Gastroesophageal sphincter (tissue), 3 donors: Measurements from ENCODE around the gene KITLG.
A peak's percentile ranks its signal among the peaks of the same experiment; 100 is the strongest.

Source experiments
- POLR2AphosphoS5 ChIP-seq: sonication (generic); formaldehyde crosslinking; IDR thresholded peaks from one replicate; pipeline ENCODE4 v1.6.1; 2017; ENCODE audit warnings: antibody characterized with exemption
- TF ChIP-seq, protein P1 (sequence below), 4 experiments: fragments of 200-600 bp in 2 of 4; fragments of 450-650 bp in 2 of 4; sonication (generic) in 1 of 4; IDR thresholded peaks; one replicate each; pipeline ENCODE4 v1.5.1; 2017 to 2019; ENCODE audit warnings: antibody characterized with exemption in 4 of 4, mild to moderate bottlenecking in 2 of 4, moderate library complexity in 2 of 4

DNA sequence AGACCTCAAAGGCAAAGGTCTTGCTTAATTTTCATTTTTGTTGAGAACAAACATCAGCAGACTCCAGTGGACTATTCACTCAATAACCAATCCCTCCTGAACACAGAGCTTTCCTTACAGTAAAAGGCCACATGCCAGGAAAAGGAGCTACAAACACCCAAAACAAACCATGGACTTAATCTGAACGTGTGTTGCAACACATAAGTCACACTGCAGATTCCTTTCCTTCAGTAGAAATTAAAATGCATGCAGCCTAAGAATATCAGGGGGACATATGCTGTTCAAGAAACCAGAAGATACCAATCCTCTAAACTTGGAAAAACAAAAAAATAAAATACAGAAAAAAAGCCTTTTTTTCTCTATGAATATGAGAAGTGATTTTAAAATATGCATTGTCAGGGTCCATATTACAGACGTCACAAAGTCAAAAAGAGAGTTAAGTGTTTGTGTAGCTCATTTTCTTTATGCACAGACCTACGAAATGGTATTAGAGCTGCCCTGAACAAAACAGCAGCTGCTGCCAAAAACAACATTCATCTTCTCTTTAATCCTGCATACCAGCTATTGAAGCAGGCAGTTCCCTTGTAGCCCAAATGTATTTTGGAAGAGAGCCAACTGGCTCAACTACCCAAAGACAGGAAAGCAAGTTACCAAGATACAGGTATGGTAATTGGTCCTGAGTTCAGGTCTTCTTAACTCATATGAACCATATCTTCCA is 26.2 kb downstream of the KITLG start:
- TF ChIP-seq, protein P1, sequence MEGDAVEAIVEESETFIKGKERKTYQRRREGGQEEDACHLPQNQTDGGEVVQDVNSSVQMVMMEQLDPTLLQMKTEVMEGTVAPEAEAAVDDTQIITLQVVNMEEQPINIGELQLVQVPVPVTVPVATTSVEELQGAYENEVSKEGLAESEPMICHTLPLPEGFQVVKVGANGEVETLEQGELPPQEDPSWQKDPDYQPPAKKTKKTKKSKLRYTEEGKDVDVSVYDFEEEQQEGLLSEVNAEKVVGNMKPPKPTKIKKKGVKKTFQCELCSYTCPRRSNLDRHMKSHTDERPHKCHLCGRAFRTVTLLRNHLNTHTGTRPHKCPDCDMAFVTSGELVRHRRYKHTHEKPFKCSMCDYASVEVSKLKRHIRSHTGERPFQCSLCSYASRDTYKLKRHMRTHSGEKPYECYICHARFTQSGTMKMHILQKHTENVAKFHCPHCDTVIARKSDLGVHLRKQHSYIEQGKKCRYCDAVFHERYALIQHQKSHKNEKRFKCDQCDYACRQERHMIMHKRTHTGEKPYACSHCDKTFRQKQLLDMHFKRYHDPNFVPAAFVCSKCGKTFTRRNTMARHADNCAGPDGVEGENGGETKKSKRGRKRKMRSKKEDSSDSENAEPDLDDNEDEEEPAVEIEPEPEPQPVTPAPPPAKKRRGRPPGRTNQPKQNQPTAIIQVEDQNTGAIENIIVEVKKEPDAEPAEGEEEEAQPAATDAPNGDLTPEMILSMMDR (IDR thresholded peaks at IDR 0.05) = no peak
- peak; percentile 77 for TF ChIP-seq POLR2AphosphoS5
